Esophagus (tissue), 2 donors: Measurements from ENCODE around the gene CSNK1E. TPM values are rescaled to one million over a fixed set of nuclear protein-coding genes. Genes with fewer than 3 reads are reported as not detected.

Experiments used
- H3K27ac ChIP-seq, 2 donors: one replicate each; pipeline ENCODE4 v1.5.1; 2013; ENCODE audit warnings: low read depth in 2 of 2, mild to moderate bottlenecking in 2 of 2, inconsistent platforms in 1 of 2, low read length in 1 of 2, moderate library complexity in 1 of 2
- H3K27me3 ChIP-seq, 2 donors: one replicate each; pipeline ENCODE4 v1.6.1; 2013; ENCODE audit warnings: low read length in 2 of 2, control low read depth in 1 of 2, mild to moderate bottlenecking in 1 of 2; ENCODE audit not compliant: insufficient read depth in 2 of 2, control insufficient read depth in 1 of 2
- H3K36me3 ChIP-seq, 2 donors: one replicate each; pipeline ENCODE4 v1.6.1; 2013; ENCODE audit warnings: low read length in 1 of 2; ENCODE audit not compliant: control insufficient read depth in 2 of 2, insufficient read depth in 2 of 2
- H3K4me1 ChIP-seq, 2 donors: one replicate each; pipeline ENCODE4 v1.6.1; 2013; ENCODE audit warnings: low read length in 1 of 2; ENCODE audit not compliant: control insufficient read depth in 2 of 2, insufficient read depth in 2 of 2
- H3K4me3 ChIP-seq, 2 donors: one replicate each; pipeline ENCODE4 v1.5.1; 2013; ENCODE audit warnings: low read length in 2 of 2, mild to moderate bottlenecking in 2 of 2, low read depth in 1 of 2, moderate library complexity in 1 of 2
- H3K9me3 ChIP-seq, 2 donors: one replicate each; pipeline ENCODE4 v1.6.1; 2013; ENCODE audit warnings: mild to moderate bottlenecking in 2 of 2, low read depth in 1 of 2, low read length in 1 of 2, moderate library complexity in 1 of 2; ENCODE audit not compliant: control insufficient read depth in 2 of 2, insufficient read depth in 1 of 2
- WGBS, 2 donors: extraction: QIAGEN DNeasy Blood & Tissue Kit; methylation state at CpG; one replicate each; pipeline ENCODE4 v1.1.7; 2013; 5-methylcytosine and 5-hydroxymethylcytosine counted together
- polyA plus RNA-seq, 2 donors: library from polyadenylated mRNA; stranded (reverse); fragments of 200-250 nt; gene quantifications; one replicate each; pipeline ENCODE4 v1.2.3, GENCODE V29; 2013
- donor health status: healthy with polysubstance abuse.
- donor health status: Bipolar disorder and iron deficiency.

Gene CSNK1E
- polyA plus RNA-seq, 2 donors: 69.4 to 152 TPM

DNA sequence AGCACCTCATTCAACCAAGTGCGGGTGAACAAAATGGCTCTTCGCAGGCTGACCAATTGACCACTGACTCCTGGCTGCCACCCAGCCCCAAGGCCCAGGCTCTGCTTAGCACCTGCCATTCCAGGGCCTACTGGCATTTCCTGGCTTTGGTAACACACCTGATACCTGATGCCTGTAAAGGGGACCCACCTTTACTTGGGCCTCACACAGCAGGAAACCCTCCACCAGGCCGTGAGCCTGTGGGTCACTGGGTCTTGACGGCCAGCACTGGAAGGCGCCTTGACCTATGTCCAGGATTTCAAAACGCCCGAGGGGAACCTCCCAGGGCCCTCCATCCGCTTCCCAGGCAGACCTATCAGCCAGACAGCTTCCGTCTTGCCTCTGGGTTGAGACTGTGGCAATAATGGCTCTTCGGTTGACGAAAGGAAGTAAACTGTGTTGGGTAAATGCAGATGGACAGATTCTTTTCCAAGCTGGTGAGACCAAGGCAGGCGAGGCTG lies 27.6 kb downstream of the CSNK1E start:
- H3K4me1 ChIP-seq: no peaks in the 10 kb centered on the region
- peaks cover 0 to 27% of the 10 kb centered on the region in 2 donors for H3K36me3 ChIP-seq
- no peak overlapping the region for H3K4me3 ChIP-seq
- H3K27me3 ChIP-seq: no peaks in the 10 kb centered on the region
- WGBS, 2 donors: 87 to 89% methylated on average over 12 of the region's 12 CpGs
- H3K27ac ChIP-seq: no peak overlapping the region
- H3K9me3 ChIP-seq: no peaks in the 10 kb centered on the region

GRCh38 chr22:38286915-38287669 lies 30.1 kb downstream of the CSNK1E start:
- Histone ChIP-seq H3K4me1 (no peaks in the 10 kb centered on the region), H3K36me3 (peaks cover 0 to 6% of the 10 kb centered on the region in 2 donors), H3K4me3 (no peak overlapping the region), H3K27me3 (no peaks in the 10 kb centered on the region), H3K27ac (no peak overlapping the region), H3K9me3 (no peaks in the 10 kb centered on the region)
- WGBS, 2 donors: 83% methylated on average over 11 of the region's 11 CpGs

DNA sequence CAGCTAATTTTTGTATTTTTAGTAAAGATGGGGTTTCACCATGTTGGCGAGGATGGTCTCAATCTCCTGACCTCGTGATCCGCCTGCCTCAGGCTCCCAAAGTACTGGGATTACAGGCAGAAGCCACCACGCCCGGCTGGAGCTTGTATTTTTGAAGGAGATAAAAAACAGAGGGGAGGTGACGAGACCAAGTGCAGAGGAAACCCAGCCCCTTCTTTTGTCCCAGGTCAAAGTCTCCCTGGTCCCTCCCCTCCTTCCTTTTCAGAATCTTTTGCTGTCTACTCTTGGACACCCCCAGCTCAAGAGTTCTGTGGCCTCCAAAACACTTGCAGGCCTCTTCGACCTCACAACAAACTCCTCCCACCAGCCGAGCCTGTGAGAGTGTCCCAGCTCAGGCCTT lies 32.2 kb downstream of the CSNK1E start:
- Histone ChIP-seq H3K27me3 (no peaks in the 10 kb centered on the region), H3K27ac (no peak overlapping the region), H3K4me3 (no peak overlapping the region), H3K4me1 (no peaks in the 10 kb centered on the region), H3K36me3 (no peaks in the 10 kb centered on the region), H3K9me3 (no peaks in the 10 kb centered on the region)
- 66 to 68% methylated on average over 8 of the region's 8 CpGs for WGBS, 2 donors

- Histone ChIP-seq H3K9me3 (no peaks in the 10 kb centered on the region), H3K4me3 (no peak overlapping the region), H3K4me1 (no peaks in the 10 kb centered on the region), H3K27me3 (no peaks in the 10 kb centered on the region), H3K36me3 (no peaks in the 10 kb centered on the region), H3K27ac (peak overlapping the region in 1 of 2 donors; percentile 15)
- 73 to 84% methylated on average over 5 of the region's 5 CpGs for WGBS, 2 donors
These were observed 33.2 kb downstream of the CSNK1E start for GRCh38 chr22:38284042-38284402.

- H3K36me3 ChIP-seq: no peaks in the 10 kb centered on the region
- no peaks in the 10 kb centered on the region for H3K27me3 ChIP-seq
- H3K4me3 ChIP-seq: no peak overlapping the region
- H3K9me3 ChIP-seq: no peaks in the 10 kb centered on the region
- H3K27ac ChIP-seq: no peak overlapping the region
- 84 to 86% methylated on average over 9 of the region's 9 CpGs for WGBS, 2 donors
- H3K4me1 ChIP-seq: no peaks in the 10 kb centered on the region
These were observed 34.8 kb downstream of the CSNK1E start for GRCh38 chr22:38282397-38282796.

GRCh38 chr22:38276166-38276565 lies 41.1 kb downstream of the CSNK1E start:
- no peaks in the 10 kb centered on the region for H3K9me3 ChIP-seq
- H3K27me3 ChIP-seq: no peaks in the 10 kb centered on the region
- H3K4me1 ChIP-seq: peaks cover 7% of the 10 kb centered on the region in 2 donors
- H3K4me3 ChIP-seq: no peak overlapping the region
- H3K36me3 ChIP-seq: no peaks in the 10 kb centered on the region
- H3K27ac ChIP-seq: no peak overlapping the region
- 71 to 79% methylated on average over 2 of the region's 2 CpGs for WGBS, 2 donors

GRCh38 chr22:38273135-38273826 lies 44.0 kb downstream of the CSNK1E start:
- Histone ChIP-seq H3K27ac (peak overlapping the region; percentile 85 to 89), H3K4me3 (peak overlapping the region; percentile 72 to 76), H3K4me1 (peaks cover 7 to 16% of the 10 kb centered on the region in 2 donors), H3K27me3 (no peaks in the 10 kb centered on the region), H3K9me3 (no peaks in the 10 kb centered on the region), H3K36me3 (no peaks in the 10 kb centered on the region)
- WGBS, 2 donors: 13 to 14% methylated on average over 25 to 26 of the region's 26 CpGs

- peak within 1 kb of the TSS; percentile 89 for H3K27ac ChIP-seq
- no peaks in the 10 kb centered on the region for H3K9me3 ChIP-seq
- no peaks in the 10 kb centered on the region for H3K36me3 ChIP-seq
- H3K4me1 ChIP-seq: peaks cover 7 to 16% of the 10 kb centered on the region in 2 donors
- peak within 1 kb of the TSS; percentile 72 to 76 for H3K4me3 ChIP-seq
- WGBS, 2 donors: 0 to 1% methylated on average over 72 to 97 of the region's 97 CpGs
- H3K27me3 ChIP-seq: no peaks in the 10 kb centered on the region
These were observed 44.7 kb downstream of the CSNK1E start, which contains the start of gene TMEM184B for GRCh38 chr22:38272373-38273134. Gene TMEM184B, minus strand, starts transcription at chr22:38273010. Its CDS starts 25,049 bp downstream, at chr22:38247961.

DNA sequence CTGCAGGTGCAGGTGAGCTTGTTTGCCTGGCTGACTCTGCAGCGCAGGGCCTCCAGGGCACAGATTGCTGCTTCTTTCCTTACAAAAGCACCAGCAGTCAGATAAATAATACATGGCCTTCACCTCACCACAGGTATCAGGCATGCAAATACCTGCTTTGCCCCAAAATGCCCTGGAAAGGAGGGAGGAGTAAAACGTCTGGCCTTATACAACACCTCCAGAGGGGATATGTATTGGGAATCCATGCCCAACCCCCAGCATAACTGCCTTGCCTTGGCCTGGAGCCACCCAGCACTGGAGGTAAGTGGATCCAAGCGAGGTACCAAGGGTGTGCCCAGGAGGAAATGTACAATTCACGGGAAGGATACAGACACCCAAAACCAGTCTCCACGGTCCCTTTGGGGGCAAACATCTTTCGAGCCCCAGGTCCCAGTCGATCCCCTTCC lies 45.3 kb downstream of the CSNK1E start:
- 5 to 7% methylated on average over 7 of the region's 7 CpGs for WGBS, 2 donors
- Histone ChIP-seq H3K4me3 (peak overlapping the region; percentile 72 to 76), H3K9me3 (no peaks in the 10 kb centered on the region), H3K36me3 (no peaks in the 10 kb centered on the region), H3K27ac (peak overlapping the region; percentile 89), H3K4me1 (peaks cover 7 to 16% of the 10 kb centered on the region in 2 donors), H3K27me3 (no peaks in the 10 kb centered on the region)
